Panc1 (cell line): ENCODE measurements around the gene ANO9. TPM values are rescaled to one million over a fixed set of nuclear protein-coding genes. Genes with fewer than 3 reads are reported as not detected.

Experiments used
- ATAC-seq: fragments of 200-7000 bp; cut with Tn5 transposase; 2 replicates; pipeline ENCODE4 v1.9.1; 2020; ENCODE audit warnings: mild to moderate bottlenecking, moderate library complexity
- BruUV-seq: library from RNA; stranded (reverse); fragments of 400-500 nt; replicated peaks from 2 replicates; lab custom pipeline; 2021; lab: Mats Ljungman, UMichigan
- CTCF ChIA-PET: fragments of 300-600 bp; sonication (Branson Sonifier 250); formaldehyde crosslinking; loops from one replicate; lab custom pipeline; 2022; ENCODE audit warnings: antibody characterized with exemption; lab: Charles Lee
- POLR2A ChIA-PET: fragments of 300-600 bp; sonication (Branson Sonifier 250); formaldehyde crosslinking; loops from one replicate; lab custom pipeline; 2022; ENCODE audit warnings: antibody characterized with exemption; lab: Charles Lee
- DNase-seq: peaks from one replicate; pipeline ENCODE4 v3.0.0-alpha.2; 2010; ENCODE audit warnings: low read depth, low spot score
- H3K27ac ChIP-seq: 2 replicates; pipeline ENCODE4 v1.5.1; 2011; ENCODE audit warnings: mild to moderate bottlenecking, low read length, inconsistent platforms
- H3K27me3 ChIP-seq: fragments of 200-500 bp; sonication (Bioruptor generic); 2 replicates; pipeline ENCODE4 v1.6.0; 2014; ENCODE audit warnings: low read length, inconsistent platforms; ENCODE audit not compliant: control insufficient read depth, insufficient read depth
- H3K36me3 ChIP-seq: fragments of 200-500 bp; sonication (Bioruptor generic); 2 replicates; pipeline ENCODE4 v1.5.1; 2014; ENCODE audit warnings: inconsistent platforms, mild to moderate bottlenecking, low read length, moderate library complexity; ENCODE audit not compliant: control insufficient read depth, insufficient read depth
- H3K4me1 ChIP-seq: 2 replicates; pipeline ENCODE4 v1.5.1; 2011; ENCODE audit warnings: inconsistent platforms, mild to moderate bottlenecking, low read length, moderate library complexity; ENCODE audit not compliant: control insufficient read depth, insufficient read depth
- H3K4me3 ChIP-seq, 2 experiments: 2 replicates each; pipeline ENCODE4 v1.5.1; 2011 to 2012; ENCODE audit warnings: low read depth in 2 of 2, low read length in 2 of 2, mild to moderate bottlenecking in 2 of 2, inconsistent platforms in 1 of 2, moderate library complexity in 1 of 2
- H3K9me3 ChIP-seq: fragments of 200-500 bp; sonication (Bioruptor generic); 2 replicates; pipeline ENCODE4 v1.5.1; 2014; ENCODE audit warnings: low read depth, mild to moderate bottlenecking, inconsistent platforms, low read length, moderate library complexity; ENCODE audit not compliant: control insufficient read depth, insufficient read depth
- CTCF ChIP-seq: fragments of 450-650 bp; IDR thresholded peaks from 2 replicates; pipeline ENCODE4 v1.5.1; 2017; ENCODE audit warnings: mild to moderate bottlenecking
- POLR2AphosphoS5 ChIP-seq: IDR thresholded peaks from 2 replicates; pipeline ENCODE4 v1.6.1; 2012; ENCODE audit warnings: mild to moderate bottlenecking, low read depth, low read length, moderate library complexity
- REST ChIP-seq, 2 experiments: IDR thresholded peaks; 2 replicates each; pipeline ENCODE4 v1.6.1; 2011 to 2012; ENCODE audit warnings: low read depth in 2 of 2, control low read depth in 1 of 2, low read length in 1 of 2, mild to moderate bottlenecking in 1 of 2, moderate library complexity in 1 of 2; ENCODE audit not compliant: insufficient read depth in 1 of 2
- SIN3A ChIP-seq: IDR thresholded peaks from 2 replicates; pipeline ENCODE4 v1.6.1; 2012; ENCODE audit warnings: low read depth, mild to moderate bottlenecking, low read length, moderate library complexity, borderline replicate concordance; ENCODE audit not compliant: insufficient read depth
- TCF7L2 ChIP-seq: IDR thresholded peaks from 2 replicates; pipeline ENCODE4 v1.6.1; 2011; ENCODE audit warnings: mild to moderate bottlenecking, low read depth, low read length, inconsistent platforms
- in situ Hi-C: cut with HindIII; loops from 2 replicates; pipeline ENCODE4 v1.10.0; 2016; ENCODE audit warnings: low sequenced_read_pairs, low pct_unique_long_range_greater_than_20kb
- intact Hi-C: fragments of 100-400 bp; cut with micrococcal nuclease; formaldehyde crosslinking; loops from one replicate; pipeline ENCODE4 v1.10.0; 2022; ENCODE audit not compliant: unreplicated experiment
- total RNA-seq: library from RNA; stranded (reverse); gene quantifications from one replicate; pipeline ENCODE4 v1.2.1, GENCODE V29; 2021; ENCODE audit not compliant: unreplicated experiment

ANO9 gene
- total RNA-seq, 1 experiment from 2014 or later, result 61.4 TPM

- ChIA-PET POLR2A (no interaction called here), CTCF (interaction anchor here (1.2 kb wide), 1 partner anchor 9 kb away, joined by 6 read pairs; no protein-coding TSS in a partner anchor)
- no TSS peak for BruUV-seq
- Histone ChIP-seq H3K4me3 (0 out of 4 replicates have a peak overlapping the region, but pooled peaks of 1 of the 2 experiments have one; percentile 72), H3K27ac (peak overlapping the region; percentile 35; the same call in 1 of the 2 replicates), H3K4me1 (peaks cover 27% of the 10 kb centered on the region), H3K9me3 (no peaks in the 10 kb centered on the region), H3K36me3 (no peaks in the 10 kb centered on the region), H3K27me3 (no peaks in the 10 kb centered on the region)
- intact Hi-C loops, result no loop called here
- no peak for DNase-seq
- TF ChIP-seq REST (IDR thresholded peaks at IDR 0.05; ENCODE audit: insufficient read depth in 1 of 2, low read depth in 2 of 2, low read length in 1 of 2) (no peak), POLR2AphosphoS5 (no peak), CTCF (no peak), SIN3A (no peak), TCF7L2 (no peak)
- in situ Hi-C loops, result no loop called here
- ATAC-seq, result peak; percentile 5
Observed at GRCh38 chr11:371716-372590, 69.9 kb downstream of the ANO9 start.

- intact Hi-C loops (no loop called here), in situ Hi-C loops (no loop called here)
- no peak for DNase-seq
- BruUV-seq, result no TSS peak
- Histone ChIP-seq H3K4me1 (peaks cover 27% of the 10 kb centered on the region), H3K9me3 (no peaks in the 10 kb centered on the region), H3K4me3 (peak overlapping the region in 1 of 2 experiments; percentile 72; a peak in 2 of 4 replicates), H3K27ac (peak overlapping the region; percentile 35; the same call in 1 of the 2 replicates), H3K27me3 (no peaks in the 10 kb centered on the region), H3K36me3 (no peaks in the 10 kb centered on the region)
- ChIA-PET CTCF (interaction anchor here (1.2 kb wide), 1 partner anchor 8 kb away, joined by 6 read pairs; no protein-coding TSS in a partner anchor), POLR2A (interaction anchor here (0.5 kb wide), 1 partner anchor 67 kb away, joined by 17 read pairs; no protein-coding TSS in a partner anchor)
- TF ChIP-seq TCF7L2 (no peak), CTCF (no peak), POLR2AphosphoS5 (no peak), REST (IDR thresholded peaks at IDR 0.05; ENCODE audit: insufficient read depth in 1 of 2, low read depth in 2 of 2, low read length in 1 of 2) (no peak), SIN3A (no peak)
- ATAC-seq, result no peak; the same call in 1 of the 2 replicates
Observed at GRCh38 chr11:371051-371450, 70.8 kb downstream of the ANO9 start.
